HEK293 (cell line): Measurements from ENCODE around the gene HLA-DQB1.

ENCODE experiments used
- CTCF ChIA-PET: fragments of 350-600 bp; formaldehyde crosslinking; extraction: SDS; loops from one replicate; lab custom pipeline; 2021; ENCODE audit warnings: antibody characterized with exemption; lab: Yijun Ruan, JAX
- POLR2A ChIA-PET: fragments of 300-600 bp; formaldehyde crosslinking; extraction: SDS; loops from one replicate; lab custom pipeline; 2020; ENCODE audit warnings: antibody characterized with exemption, inconsistent platforms; lab: Yijun Ruan, JAX
- H3K27ac ChIP-seq: fragments of 200-500 bp; sonication (Bioruptor generic); 2 replicates; pipeline ENCODE4 v1.5.1; 2014; ENCODE audit warnings: low read depth, low read length, control low read depth, inconsistent platforms; ENCODE audit errors: extremely low read depth
- H3K36me3 ChIP-seq, 2 experiments: fragments of 200-500 bp in 1 of 2; sonication (Bioruptor generic) in 1 of 2; 1 replicate in 1 of 2; 2 replicates in 1 of 2; pipeline ENCODE4 v1.5.1; 2014 to 2017; ENCODE audit warnings: inconsistent platforms in 2 of 2, low read length in 2 of 2; ENCODE audit not compliant: control insufficient read depth in 2 of 2, insufficient read depth in 1 of 2
- H3K4me1 ChIP-seq: fragments of 200-500 bp; sonication (Bioruptor generic); 2 replicates; pipeline ENCODE4 v1.5.1; 2014; ENCODE audit warnings: mild to moderate bottlenecking, low read length, inconsistent platforms; ENCODE audit not compliant: control insufficient read depth, insufficient read depth
- H3K4me3 ChIP-seq: 2 replicates; pipeline ENCODE4 v1.5.1; 2011; ENCODE audit warnings: low read depth, mild to moderate bottlenecking, control low read depth, low read length, moderate library complexity
- H3K9me3 ChIP-seq: fragments of 200-500 bp; sonication (Bioruptor generic); 2 replicates; pipeline ENCODE4 v1.5.1; 2014; ENCODE audit warnings: low read depth, low read length, inconsistent platforms; ENCODE audit not compliant: control insufficient read depth, insufficient read depth
- BCL11B ChIP-seq: fragments of 450-650 bp; formaldehyde crosslinking; IDR thresholded peaks from 2 replicates; pipeline ENCODE4 v1.5.1; 2016; ENCODE audit warnings: low read depth, missing biosample characterization, missing genetic modification characterization
- GLI2 ChIP-seq: fragments of 450-650 bp; formaldehyde crosslinking; IDR thresholded peaks from 2 replicates; pipeline ENCODE4; 2017; ENCODE audit warnings: missing biosample characterization, missing genetic modification characterization, low read depth, borderline replicate concordance
- KLF17 ChIP-seq: fragments of 450-650 bp; formaldehyde crosslinking; IDR thresholded peaks from 2 replicates; pipeline ENCODE4 v1.5.1; 2016; ENCODE audit warnings: missing biosample characterization, missing genetic modification characterization
- RBAK ChIP-seq: fragments of 450-650 bp; formaldehyde crosslinking; IDR thresholded peaks from 2 replicates; pipeline ENCODE4 v1.5.1; 2016; ENCODE audit warnings: missing biosample characterization, missing genetic modification characterization
- SALL2 ChIP-seq: fragments of 450-650 bp; formaldehyde crosslinking; IDR thresholded peaks from 2 replicates; pipeline ENCODE4 v1.5.0; 2017; ENCODE audit warnings: missing biosample characterization, mild to moderate bottlenecking, missing genetic modification characterization, borderline replicate concordance
- SP2 ChIP-seq: fragments of 450-650 bp; formaldehyde crosslinking; IDR thresholded peaks from 2 replicates; pipeline ENCODE4 v1.5.1; 2016; ENCODE audit warnings: missing biosample characterization, missing genetic modification characterization
- SP7 ChIP-seq: fragments of 450-650 bp; formaldehyde crosslinking; IDR thresholded peaks from 2 replicates; pipeline ENCODE4 v1.5.1; 2016; ENCODE audit warnings: missing biosample characterization, missing genetic modification characterization
- ZBTB48 ChIP-seq: fragments of 450-650 bp; formaldehyde crosslinking; IDR thresholded peaks from 2 replicates; pipeline ENCODE4 v1.5.1; 2016; ENCODE audit warnings: missing biosample characterization, missing genetic modification characterization
- ZNF146 ChIP-seq: fragments of 450-650 bp; formaldehyde crosslinking; IDR thresholded peaks from 2 replicates; pipeline ENCODE4 v1.5.1; 2016; ENCODE audit warnings: missing biosample characterization, missing genetic modification characterization
- ZNF169 ChIP-seq: fragments of 450-650 bp; formaldehyde crosslinking; IDR thresholded peaks from 2 replicates; pipeline ENCODE4 v1.5.1; 2016; ENCODE audit warnings: missing biosample characterization, missing genetic modification characterization
- ZNF19 ChIP-seq: fragments of 450-650 bp; formaldehyde crosslinking; IDR thresholded peaks from 2 replicates; pipeline ENCODE4; 2016; ENCODE audit warnings: missing biosample characterization, missing genetic modification characterization, low read depth
- ZNF202 ChIP-seq: fragments of 450-650 bp; formaldehyde crosslinking; IDR thresholded peaks from 2 replicates; pipeline ENCODE4 v1.5.1; 2016; ENCODE audit warnings: missing biosample characterization, missing genetic modification characterization, borderline replicate concordance
- ZNF221 ChIP-seq: fragments of 450-650 bp; formaldehyde crosslinking; IDR thresholded peaks from 2 replicates; pipeline ENCODE4 v1.5.1; 2017; ENCODE audit warnings: missing biosample characterization, missing genetic modification characterization, borderline replicate concordance
- ZNF26 ChIP-seq: fragments of 450-650 bp; formaldehyde crosslinking; IDR thresholded peaks from 2 replicates; pipeline ENCODE4 v1.5.1; 2016; ENCODE audit warnings: missing biosample characterization, missing genetic modification characterization
- ZNF280D ChIP-seq: fragments of 450-650 bp; formaldehyde crosslinking; IDR thresholded peaks from 2 replicates; pipeline ENCODE4 v1.5.1; 2016; ENCODE audit warnings: missing biosample characterization, missing genetic modification characterization
- ZNF571 ChIP-seq: fragments of 450-650 bp; formaldehyde crosslinking; IDR thresholded peaks from 2 replicates; pipeline ENCODE4 v1.5.0; 2017; ENCODE audit warnings: missing biosample characterization, missing genetic modification characterization
- ZNF624 ChIP-seq: fragments of 450-650 bp; formaldehyde crosslinking; IDR thresholded peaks from 2 replicates; pipeline ENCODE4 v1.5.1; 2017; ENCODE audit warnings: missing biosample characterization, missing genetic modification characterization
- ZNF837 ChIP-seq: fragments of 450-650 bp; formaldehyde crosslinking; IDR thresholded peaks from 2 replicates; pipeline ENCODE4 v1.5.1; 2016; ENCODE audit warnings: missing biosample characterization, missing genetic modification characterization
- ZNF843 ChIP-seq: fragments of 450-650 bp; formaldehyde crosslinking; IDR thresholded peaks from 2 replicates; pipeline ENCODE4 v1.5.1; 2016; ENCODE audit warnings: missing biosample characterization, missing genetic modification characterization

The HLA-DQB1 gene

GRCh38 chr6:32621372-32621771 lies 45.1 kb downstream of the HLA-DQB1 start:
- ChIA-PET CTCF (interaction anchor here (0.9 to 4.5 kb wide), 18 partner anchors 8 to 215 kb away, joined by 3 to 101 read pairs (median 8); partner anchors contain the start of genes HLA-DQA1 and HLA-DQB1), POLR2A (interaction anchor here (1.5 kb wide), 1 partner anchor 70 kb away, joined by 5 read pairs; no protein-coding TSS in a partner anchor)
- Histone ChIP-seq H3K4me3 (no peak overlapping the region), H3K36me3 (no peaks in the 10 kb centered on the region), H3K27ac (no peak overlapping the region), H3K4me1 (peaks cover 18% of the 10 kb centered on the region), H3K9me3 (no peaks in the 10 kb centered on the region)
- no peak for TF ChIP-seq SALL2 (tag by site-specific recombination)
- no peak for TF ChIP-seq ZBTB48 (tag by site-specific recombination)
- no peak for TF ChIP-seq RBAK

- no peak for TF ChIP-seq ZNF26 (tag by site-specific recombination)
- no peak for TF ChIP-seq SALL2 (tag by site-specific recombination)
- no peak for TF ChIP-seq ZNF221 (tag by site-specific recombination)
- no peak for TF ChIP-seq KLF17 (tag by site-specific recombination)
- no peak for TF ChIP-seq SP2
- no peak for TF ChIP-seq ZNF19 (tag by site-specific recombination)
- TF ChIP-seq SP7 (tag by site-specific recombination): no peak
- no peak for TF ChIP-seq BCL11B (tag by site-specific recombination)
- no peak for TF ChIP-seq ZNF843
- no peak for TF ChIP-seq ZNF280D (tag by site-specific recombination)
- no peak for TF ChIP-seq ZNF202 (tag by site-specific recombination)
- no peak for TF ChIP-seq GLI2 (tag by site-specific recombination)
- TF ChIP-seq ZNF837: no peak
- no peak for TF ChIP-seq ZNF624 (tag by site-specific recombination)
- no peak for TF ChIP-seq ZNF146
- TF ChIP-seq ZNF571 (tag by site-specific recombination): no peak
- TF ChIP-seq ZNF169 (tag by site-specific recombination): no peak
- TF ChIP-seq, all 188 proteins: peak for 0
- Histone ChIP-seq H3K4me1 (no peaks in the 10 kb centered on the region), H3K36me3 (no peaks in the 10 kb centered on the region), H3K9me3 (no peaks in the 10 kb centered on the region), H3K27ac (no peak overlapping the region), H3K4me3 (no peak overlapping the region)
- ChIA-PET POLR2A (no interaction called here), CTCF (interaction anchor here (0.5 to 0.7 kb wide), 2 partner anchors 24 to 185 kb away, joined by 3 to 7 read pairs; no protein-coding TSS in a partner anchor)
Observed at GRCh38 chr6:32617751-32618150, 48.7 kb downstream of the HLA-DQB1 start.
